ENCODE results near the gene KCTD6. TPM values are rescaled to one million over a fixed set of nuclear protein-coding genes. Genes with fewer than 3 reads are reported as not detected.

KCTD6 gene
- total and polyA plus RNA-seq, 8 donors = 5.4 to 16.7 (median 11.3) TPM; not detected in 2

DNA sequence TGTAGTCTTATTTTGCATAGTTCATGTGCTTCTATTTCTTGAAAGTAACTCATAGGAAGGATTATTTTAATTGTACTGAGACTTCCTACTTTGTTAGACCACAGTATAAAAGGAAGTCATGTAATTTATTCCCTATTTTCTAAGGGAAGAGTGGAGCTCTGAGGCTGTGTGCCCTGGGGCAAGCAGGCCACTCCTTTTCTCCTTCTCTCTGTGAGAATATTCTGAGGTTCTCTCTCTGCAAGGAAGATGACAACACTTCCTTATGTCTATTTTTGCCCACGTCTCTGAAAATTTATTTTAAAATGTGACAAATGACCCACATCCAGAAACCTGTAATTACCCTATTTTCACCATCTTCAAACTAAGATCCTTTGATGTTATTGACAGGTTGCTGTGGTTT, 11.0 kb downstream of the KCTD6 start:
- Histone ChIP-seq H3K9me3 (no peaks in the 10 kb centered on the region), H3K4me3 (no peak overlapping the region), H3K36me3 (peaks cover 0 to 41% (median 25%) of the 10 kb centered on the region in 4 donors), H3K4me1 (peaks cover 0 to 13% (median 3%) of the 10 kb centered on the region in 4 donors), H3K27ac (no peak overlapping the region), H3K27me3 (no peaks in the 10 kb centered on the region)
- no peak for TF ChIP-seq POLR2A (IDR thresholded peaks at IDR 0.05)
- TF ChIP-seq, protein P1, sequence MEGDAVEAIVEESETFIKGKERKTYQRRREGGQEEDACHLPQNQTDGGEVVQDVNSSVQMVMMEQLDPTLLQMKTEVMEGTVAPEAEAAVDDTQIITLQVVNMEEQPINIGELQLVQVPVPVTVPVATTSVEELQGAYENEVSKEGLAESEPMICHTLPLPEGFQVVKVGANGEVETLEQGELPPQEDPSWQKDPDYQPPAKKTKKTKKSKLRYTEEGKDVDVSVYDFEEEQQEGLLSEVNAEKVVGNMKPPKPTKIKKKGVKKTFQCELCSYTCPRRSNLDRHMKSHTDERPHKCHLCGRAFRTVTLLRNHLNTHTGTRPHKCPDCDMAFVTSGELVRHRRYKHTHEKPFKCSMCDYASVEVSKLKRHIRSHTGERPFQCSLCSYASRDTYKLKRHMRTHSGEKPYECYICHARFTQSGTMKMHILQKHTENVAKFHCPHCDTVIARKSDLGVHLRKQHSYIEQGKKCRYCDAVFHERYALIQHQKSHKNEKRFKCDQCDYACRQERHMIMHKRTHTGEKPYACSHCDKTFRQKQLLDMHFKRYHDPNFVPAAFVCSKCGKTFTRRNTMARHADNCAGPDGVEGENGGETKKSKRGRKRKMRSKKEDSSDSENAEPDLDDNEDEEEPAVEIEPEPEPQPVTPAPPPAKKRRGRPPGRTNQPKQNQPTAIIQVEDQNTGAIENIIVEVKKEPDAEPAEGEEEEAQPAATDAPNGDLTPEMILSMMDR (IDR thresholded peaks at IDR 0.05) = no peak
- no peak for TF ChIP-seq EP300 (IDR thresholded peaks at IDR 0.05)
- no peak for TF ChIP-seq POLR2AphosphoS5 (IDR thresholded peaks at IDR 0.05)
- DNase-seq = no peak
- intact Hi-C loops (cut with DNase I; ENCODE audit: low total_unique reads) = no loop called here
- WGBS, 5 donors = 41 to 60% (median 57%) methylated on average over 1 of the region's 1 CpG

DNA sequence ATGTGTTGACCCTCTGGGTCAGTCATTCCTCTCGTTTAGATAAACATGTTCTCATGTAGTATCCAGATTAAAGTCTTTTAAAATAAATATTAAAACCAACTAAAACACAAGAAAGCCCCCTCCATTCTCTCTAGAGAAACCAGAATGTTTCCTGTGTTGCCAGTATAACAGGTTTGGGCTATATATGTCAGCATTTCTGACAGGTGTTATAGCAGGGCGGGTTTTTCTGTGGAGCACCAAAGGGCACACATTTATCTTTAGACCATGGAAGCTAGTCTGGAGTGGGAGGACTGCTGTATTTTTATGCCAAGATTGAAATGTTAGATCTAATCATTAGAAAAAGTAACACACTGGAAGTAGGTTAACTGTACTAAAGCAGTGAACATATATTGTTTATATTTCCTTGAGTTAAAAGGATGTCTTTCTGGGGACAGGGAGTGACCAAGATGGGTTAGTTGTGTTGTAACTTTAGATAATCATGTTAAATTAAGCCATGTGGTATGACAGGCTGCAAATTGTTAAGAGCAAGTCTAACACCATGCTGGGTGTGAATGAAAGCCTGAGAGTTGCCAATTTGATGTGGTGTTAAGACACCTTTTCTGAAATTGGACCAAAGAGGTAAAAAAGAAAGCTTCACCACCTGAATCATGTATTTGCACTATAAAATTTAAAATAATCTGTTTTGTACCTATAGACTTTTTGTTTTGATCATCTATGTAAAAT, 15.6 kb downstream of the KCTD6 start:
- H3K27ac ChIP-seq = no peak overlapping the region
- peaks cover 0 to 41% (median 23%) of the 10 kb centered on the region in 4 donors for H3K36me3 ChIP-seq
- 41 to 55% (median 46%) methylated on average over 2 of the region's 2 CpGs for whole genome bisulfite sequencing, 5 donors
- H3K4me3 ChIP-seq = no peak overlapping the region
- peaks cover 0 to 11% (median 3%) of the 10 kb centered on the region in 4 donors for H3K4me1 ChIP-seq
- TF ChIP-seq, protein P1 (IDR thresholded peaks at IDR 0.05) = no peak
- no peak for TF ChIP-seq POLR2AphosphoS5 (IDR thresholded peaks at IDR 0.05)
- H3K27me3 ChIP-seq = no peaks in the 10 kb centered on the region
- peak in 1 of 2 donors; percentile 41 for DNase-seq
- no peaks in the 10 kb centered on the region for H3K9me3 ChIP-seq
- intact Hi-C loops (cut with DNase I; ENCODE audit: low total_unique reads) = no loop called here

DNA sequence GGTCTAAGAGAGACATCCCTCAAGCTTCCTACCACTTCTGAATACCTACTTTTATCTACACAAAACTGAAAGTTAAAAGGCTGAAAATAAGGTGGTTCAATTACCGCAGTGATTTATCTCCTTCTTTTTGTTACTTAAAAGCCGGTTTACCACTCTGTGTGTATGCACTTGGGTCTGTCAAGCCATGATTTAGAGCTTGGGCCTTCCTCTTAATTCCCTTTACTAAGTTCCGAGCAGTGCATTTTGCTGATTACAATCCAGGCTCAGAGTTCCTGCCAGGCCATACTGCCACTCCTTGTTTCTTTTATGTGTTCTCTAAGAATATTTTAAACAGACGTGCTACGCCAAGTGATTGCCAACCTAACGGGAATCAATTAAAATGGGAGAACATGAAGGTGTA, 16.5 kb downstream of the KCTD6 start:
- WGBS, 5 donors = 66 to 74% (median 70%) methylated on average over 6 of the region's 6 CpGs
- Histone ChIP-seq H3K4me3 (no peak overlapping the region), H3K27me3 (no peaks in the 10 kb centered on the region), H3K27ac (no peak overlapping the region), H3K36me3 (peaks cover 0 to 46% (median 30%) of the 10 kb centered on the region in 4 donors), H3K9me3 (no peaks in the 10 kb centered on the region), H3K4me1 (peaks cover 0 to 6% (median under 1%) of the 10 kb centered on the region in 4 donors)
- TF ChIP-seq POLR2AphosphoS5 (IDR thresholded peaks at IDR 0.05) = no peak
- no peak for TF ChIP-seq POLR2A (IDR thresholded peaks at IDR 0.05)
- TF ChIP-seq, protein P1 (IDR thresholded peaks at IDR 0.05) = no peak
- no peak for TF ChIP-seq EP300 (IDR thresholded peaks at IDR 0.05)
- intact Hi-C loops (cut with DNase I; ENCODE audit: low total_unique reads) = no loop called here
- DNase-seq = no peak

DNA sequence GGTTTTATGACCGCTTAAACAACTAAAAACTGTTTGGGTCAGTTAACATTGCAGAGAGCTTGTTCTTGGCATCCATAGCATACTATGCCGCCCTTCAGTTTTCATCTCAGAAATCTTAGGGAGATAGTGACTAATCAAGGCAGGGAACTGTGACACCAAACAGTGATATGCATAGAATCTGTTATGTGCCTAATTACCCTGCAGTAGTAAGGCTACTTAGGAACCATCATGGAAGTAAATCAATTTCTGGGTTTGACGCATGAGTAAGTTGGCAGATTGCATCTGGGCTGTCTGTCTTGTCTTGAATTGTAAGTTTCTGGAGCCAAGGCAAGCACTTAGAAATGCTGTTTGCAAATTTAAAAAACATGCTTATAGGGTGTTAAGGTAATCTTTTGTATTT, 22.5 kb downstream of the KCTD6 start:
- Histone ChIP-seq H3K4me1 (no peaks in the 10 kb centered on the region), H3K27ac (no peak overlapping the region), H3K4me3 (no peak overlapping the region), H3K36me3 (peaks cover 2 to 74% (median 47%) of the 10 kb centered on the region in 4 donors), H3K9me3 (no peaks in the 10 kb centered on the region), H3K27me3 (no peaks in the 10 kb centered on the region)
- intact Hi-C loops (cut with DNase I; ENCODE audit: low total_unique reads) = no loop called here
- 89 to 96% (median 94%) methylated on average over 3 of the region's 3 CpGs for WGBS, 5 donors
- TF ChIP-seq POLR2AphosphoS5 (IDR thresholded peaks at IDR 0.05) (no peak), POLR2A (IDR thresholded peaks at IDR 0.05) (no peak), EP300 (IDR thresholded peaks at IDR 0.05) (no peak)
- TF ChIP-seq, protein P1 (IDR thresholded peaks at IDR 0.05) = no peak
- no peak for DNase-seq
